Urinary bladder (tissue), 4 donors: Measurements from ENCODE around the gene TMUB1. TPM values are rescaled to one million over a fixed set of nuclear protein-coding genes. Genes with fewer than 3 reads are reported as not detected.

ENCODE experiments used
- DNase-seq: peaks from one replicate; pipeline ENCODE4 v3.0.0-alpha.2; 2015; ENCODE audit errors: extremely low spot score
- H3K27ac ChIP-seq: one replicate; pipeline ENCODE4 v1.5.1; 2013; ENCODE audit warnings: low read depth, mild to moderate bottlenecking, moderate library complexity
- H3K36me3 ChIP-seq: one replicate; pipeline ENCODE4 v1.6.1; 2013; ENCODE audit warnings: mild to moderate bottlenecking, moderate library complexity; ENCODE audit not compliant: insufficient read depth
- H3K4me1 ChIP-seq: one replicate; pipeline ENCODE4 v1.6.1; 2013; ENCODE audit warnings: mild to moderate bottlenecking, moderate library complexity; ENCODE audit not compliant: insufficient read depth
- H3K4me3 ChIP-seq: one replicate; pipeline ENCODE4 v1.5.1; 2013; ENCODE audit warnings: low read depth, low read length
- WGBS: extraction: QIAGEN DNeasy Blood & Tissue Kit; methylation state at CpG from one replicate; pipeline ENCODE4 v1.1.7; 2013; 5-methylcytosine and 5-hydroxymethylcytosine counted together
- polyA plus RNA-seq: library from polyadenylated mRNA; stranded (reverse); fragments of 200-250 nt; gene quantifications from one replicate; pipeline ENCODE4 v1.2.3, GENCODE V29; 2013
- total RNA-seq: library from RNA; depleted of rRNA; stranded (reverse); fragments of >200 nt; gene quantifications from one replicate; pipeline ENCODE4 v1.2.3, GENCODE V29; 2014
- donor health status: healthy with polysubstance abuse.
- donor health status: healthy.

TMUB1 gene
- total and polyA plus RNA-seq, 2 donors: 9.7 to 51.9 TPM

DNA sequence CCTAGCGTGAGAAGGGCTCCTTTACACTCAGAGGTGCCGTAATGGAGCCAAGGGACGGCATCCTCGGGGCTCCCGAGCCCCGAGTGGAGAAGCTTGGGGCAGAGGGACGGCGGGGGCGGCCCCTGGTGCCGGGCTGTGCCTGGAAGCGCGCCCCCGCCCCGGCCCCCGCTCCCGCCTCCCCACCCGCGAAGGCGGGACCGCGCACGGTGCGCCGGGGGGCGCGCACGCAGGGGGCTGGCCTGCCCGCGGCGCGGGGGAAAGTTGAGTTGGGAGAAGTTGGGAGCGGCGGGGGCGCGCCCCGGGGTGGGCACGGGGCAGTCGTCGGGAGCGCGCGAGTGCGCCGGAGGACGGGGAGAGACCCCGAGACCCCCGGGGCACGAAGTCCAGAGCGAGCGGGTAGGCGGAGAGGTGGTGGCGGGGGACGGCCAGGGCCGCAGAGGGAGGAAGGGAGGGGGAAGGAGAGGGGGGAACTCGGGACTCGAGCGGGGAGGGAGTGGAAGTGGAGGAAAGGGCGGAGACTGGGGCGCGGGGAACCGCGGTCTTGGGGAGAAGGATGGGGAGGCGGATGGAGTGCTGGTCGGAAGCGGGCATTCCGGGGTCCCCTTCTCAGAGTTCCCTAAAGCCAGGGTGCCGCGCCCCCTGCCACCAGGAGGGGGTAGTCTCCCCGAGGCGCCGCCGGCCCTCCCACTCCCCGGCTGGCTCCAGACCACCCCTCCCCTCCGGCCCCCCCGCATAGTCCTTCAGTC is 23.8 kb downstream of the TMUB1 start, which contains the start of gene SLC4A2:
TSS of gene SLC4A2 (plus strand) at position 223 of the 746 bp plus-strand sequence. CDS start 2,399 bp downstream, outside the sequence.
- Histone ChIP-seq H3K4me1 (no peaks in the 10 kb centered on the region), H3K4me3 (peak within 1 kb of the TSS; percentile 79), H3K36me3 (peaks cover under 1% of the 10 kb centered on the region), H3K27ac (peak within 1 kb of the TSS; percentile 98)
- DNase-seq: no peak
- under 1% methylated on average over 75 of the region's 75 CpGs for WGBS

DNA sequence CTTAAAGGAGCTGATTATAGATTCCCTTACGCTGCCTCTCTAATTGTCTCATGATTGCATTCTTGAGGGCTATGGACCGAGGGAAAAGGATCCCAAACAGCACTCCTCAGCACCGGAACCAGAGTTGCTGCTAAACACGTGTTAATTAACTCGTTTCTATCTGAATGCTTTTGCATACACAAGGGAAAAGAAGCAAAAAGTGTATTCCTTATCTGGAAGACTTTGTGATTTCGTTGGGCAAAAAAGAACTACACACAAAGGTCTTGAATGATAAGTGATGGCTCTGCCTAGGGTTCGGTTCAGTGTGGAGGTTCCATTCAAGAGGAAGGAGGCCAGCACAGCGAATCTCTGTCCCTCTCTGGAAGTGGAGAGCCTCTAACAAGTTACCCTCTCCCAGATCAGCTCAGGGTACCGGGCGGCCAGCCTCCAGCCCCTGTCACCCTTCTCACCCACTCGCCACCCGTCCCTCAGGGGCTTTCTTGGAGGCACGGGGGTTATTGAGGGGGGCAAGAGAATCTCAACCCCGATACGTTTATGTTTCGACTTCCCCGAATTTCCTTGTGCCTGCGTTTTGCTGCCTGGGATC is 24.4 kb downstream of the TMUB1 start:
- peak overlapping the region; percentile 79 for H3K4me3 ChIP-seq
- 7% methylated on average over 18 of the region's 18 CpGs for WGBS
- H3K27ac ChIP-seq: peak overlapping the region; percentile 98
- H3K36me3 ChIP-seq: no peaks in the 10 kb centered on the region
- DNase-seq: no peak
- H3K4me1 ChIP-seq: no peaks in the 10 kb centered on the region

DNA sequence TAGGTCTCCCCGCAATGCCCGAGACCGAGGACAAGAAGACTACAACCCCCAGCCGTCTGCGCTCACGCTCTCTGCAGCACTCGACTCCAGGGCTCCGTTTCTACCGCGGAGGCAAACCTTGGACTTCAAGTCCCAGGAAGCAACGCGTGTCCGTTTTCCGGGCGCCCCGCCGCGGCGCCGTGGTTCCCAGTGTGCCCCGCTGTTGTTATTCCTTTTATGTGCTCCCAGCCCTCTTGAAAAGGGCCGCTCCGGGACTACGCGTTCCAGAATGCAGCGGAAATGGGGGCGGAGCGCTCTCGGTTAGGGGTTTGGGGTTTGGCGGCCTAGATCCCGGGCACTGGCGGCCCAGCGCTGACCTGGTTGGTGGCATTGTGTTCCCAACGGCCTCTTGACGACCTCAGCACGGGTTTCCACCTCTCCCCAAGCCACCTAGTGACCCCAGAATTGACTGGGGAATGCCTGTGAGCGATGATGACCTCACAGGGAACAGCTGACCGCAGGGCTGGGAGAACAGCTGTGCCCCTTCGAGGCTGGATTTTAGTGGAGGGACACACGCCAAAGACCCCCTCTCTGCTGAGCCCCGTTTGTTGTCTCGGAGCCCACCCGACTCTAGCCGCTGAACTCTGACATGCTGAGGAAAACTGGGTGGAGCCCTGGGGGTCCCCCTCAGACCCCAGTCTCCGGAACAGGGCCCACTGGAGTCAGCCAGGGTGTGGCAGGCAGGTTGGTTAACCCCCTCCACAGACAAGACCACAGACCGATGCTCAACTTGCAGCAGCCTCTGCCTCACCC is 25.1 kb downstream of the TMUB1 start:
- Histone ChIP-seq H3K4me3 (peak overlapping the region; percentile 33), H3K36me3 (no peaks in the 10 kb centered on the region), H3K27ac (peak overlapping the region; percentile 98), H3K4me1 (no peaks in the 10 kb centered on the region)
- WGBS: under 1% methylated on average over 46 of the region's 46 CpGs
- peak; percentile 99 for DNase-seq

DNA sequence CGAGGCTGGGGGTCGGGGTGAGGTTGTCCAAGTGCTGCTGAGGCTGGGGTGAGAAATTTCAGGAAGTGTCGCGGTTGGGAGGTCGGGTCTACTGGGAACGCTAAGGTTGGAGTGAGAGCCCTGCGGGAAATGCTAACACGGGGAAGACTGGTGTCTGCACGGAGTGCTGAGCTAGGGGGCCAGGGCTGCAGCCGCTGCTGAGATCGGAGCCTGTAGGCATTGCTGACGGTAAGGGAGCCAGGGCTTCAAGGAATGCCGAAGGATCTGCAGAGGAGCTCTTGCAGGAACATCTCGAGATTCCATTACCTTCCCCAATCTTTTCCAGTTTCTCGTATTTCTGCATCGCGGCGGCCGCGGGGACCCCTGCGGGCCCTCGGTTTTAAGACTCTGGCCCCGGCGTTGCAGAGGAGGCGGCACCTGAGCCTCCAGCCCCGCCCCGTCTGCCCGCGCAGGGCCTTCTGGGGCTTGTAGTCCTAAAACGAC is 25.7 kb downstream of the TMUB1 start, which contains the start of gene CDK5:
TSS of gene CDK5 (minus strand) at position 392 of the 483 bp plus-strand sequence. CDS start at position 343, 49 bp downstream.
- under 1% methylated on average over 30 of the region's 30 CpGs for WGBS
- no peak for DNase-seq
- H3K4me1 ChIP-seq: no peaks in the 10 kb centered on the region
- H3K36me3 ChIP-seq: no peaks in the 10 kb centered on the region
- peak within 1 kb of the TSS; percentile 57 for H3K4me3 ChIP-seq
- H3K27ac ChIP-seq: peak within 1 kb of the TSS; percentile 98

DNA sequence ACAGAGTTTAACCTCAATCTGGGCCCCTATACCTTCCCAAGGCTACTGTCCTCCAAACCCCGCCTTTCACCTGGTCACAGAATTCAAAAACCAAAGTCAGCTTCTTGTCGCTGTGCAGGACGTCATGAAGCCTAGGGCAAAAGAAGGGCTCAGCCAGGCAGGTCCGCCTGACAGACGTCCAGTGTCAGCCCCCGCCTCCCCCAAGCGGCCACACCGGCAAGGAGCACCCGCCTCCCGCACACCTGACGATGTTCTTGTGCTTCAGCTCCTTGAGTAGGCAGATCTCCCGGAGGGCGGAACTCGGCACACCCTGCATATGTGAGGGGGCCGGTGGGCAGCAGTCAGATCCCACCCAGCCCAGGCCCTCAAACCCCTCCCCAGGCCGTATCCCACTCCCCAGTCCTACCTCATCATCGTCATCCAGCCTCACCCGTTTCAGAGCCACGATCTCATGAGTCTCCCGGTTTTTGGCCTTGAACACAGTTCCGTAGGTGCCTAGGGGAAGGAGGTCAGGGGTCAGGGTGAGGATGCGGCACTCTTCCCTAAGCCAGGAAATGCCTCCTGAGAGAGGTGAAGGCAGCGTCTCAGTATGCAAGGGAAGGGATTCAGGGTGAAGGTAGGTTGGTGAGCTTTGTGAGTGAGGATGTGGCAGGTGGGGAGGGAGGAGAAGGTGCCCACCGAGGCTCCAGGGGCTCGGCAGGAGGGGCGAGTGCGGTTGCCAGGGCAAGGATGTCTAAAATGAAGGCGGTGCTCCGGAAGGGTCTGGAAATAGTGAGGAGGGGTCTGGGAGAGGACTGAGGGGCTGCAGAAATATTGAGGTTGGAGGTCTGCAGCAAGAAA is 26.4 kb downstream of the TMUB1 start:
- Histone ChIP-seq H3K4me3 (peak overlapping the region; percentile 57), H3K36me3 (no peaks in the 10 kb centered on the region), H3K27ac (no peak overlapping the region), H3K4me1 (no peaks in the 10 kb centered on the region)
- no peak for DNase-seq
- WGBS: 31% methylated on average over 29 of the region's 29 CpGs

DNA sequence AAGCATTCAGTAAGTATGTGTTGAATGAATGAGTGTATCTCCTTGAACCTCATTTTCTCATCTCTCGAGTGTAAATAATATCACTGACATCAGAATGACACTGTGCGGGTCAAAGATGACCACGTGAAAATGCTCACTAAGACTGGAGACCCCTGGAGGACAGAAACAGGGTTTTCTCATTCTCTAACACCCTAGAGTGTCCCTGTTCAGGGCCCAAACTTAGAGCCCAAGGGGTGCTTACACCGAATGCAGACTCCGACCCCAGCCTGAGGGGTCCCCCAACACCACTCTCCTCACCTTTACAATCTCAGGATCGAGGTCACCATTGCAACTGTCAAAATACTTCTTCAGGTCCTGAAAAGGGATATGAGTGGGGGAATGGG is 27.0 kb downstream of the TMUB1 start:
- no peak for DNase-seq
- Histone ChIP-seq H3K4me1 (peaks cover under 1% of the 10 kb centered on the region), H3K27ac (no peak overlapping the region), H3K4me3 (no peak overlapping the region), H3K36me3 (no peaks in the 10 kb centered on the region)
- WGBS: 89% methylated on average over 6 of the region's 6 CpGs

DNA sequence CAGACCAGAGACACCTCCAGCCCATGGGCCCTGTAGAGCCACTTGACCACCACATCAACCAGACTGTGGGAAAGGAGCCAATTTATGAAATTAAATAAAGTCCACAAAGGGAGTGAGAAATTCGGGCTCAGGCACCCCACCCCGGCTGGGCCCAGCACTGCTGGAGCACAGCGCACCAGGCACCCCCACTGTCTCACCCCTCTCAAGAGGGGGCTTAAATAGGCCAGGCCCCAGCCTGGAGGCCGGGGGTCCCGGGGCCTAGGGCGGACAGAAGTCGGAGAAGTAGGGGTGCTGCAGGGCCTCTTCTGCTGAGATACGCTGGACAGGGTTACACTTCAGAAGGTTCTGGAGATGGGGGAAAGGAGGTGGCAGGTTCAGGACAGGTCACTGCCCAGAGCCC is 29.5 kb downstream of the TMUB1 start:
- no peak overlapping the region for H3K4me3 ChIP-seq
- WGBS: 96% methylated on average over 8 of the region's 8 CpGs

DNA sequence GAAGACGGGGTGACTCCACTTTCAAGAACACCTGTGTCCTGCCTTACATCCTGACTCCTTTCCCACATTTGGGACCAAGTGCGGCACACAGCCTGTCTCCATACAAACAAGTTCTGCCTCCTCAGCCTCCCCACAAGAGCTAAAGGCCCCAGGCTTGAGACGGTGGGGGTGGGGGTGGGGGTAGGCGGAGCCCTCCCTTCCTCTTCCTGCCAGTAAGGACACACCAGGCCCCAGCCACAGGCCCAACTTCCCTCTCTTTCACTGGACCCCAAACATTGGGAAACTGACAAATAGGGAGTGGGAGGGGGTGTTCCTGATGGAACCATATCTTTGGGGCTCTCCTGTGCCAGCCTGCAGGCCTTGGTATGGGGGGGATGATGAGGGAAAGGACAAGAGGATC is 30.2 kb downstream of the TMUB1 start:
- 70% methylated on average over 4 of the region's 4 CpGs for WGBS
- peaks cover 1% of the 10 kb centered on the region for H3K4me1 ChIP-seq
- no peak overlapping the region for H3K27ac ChIP-seq

More for the DNA sequence above, 29.5 kb downstream of the TMUB1 start:
- Histone ChIP-seq H3K4me1 (peaks cover 1% of the 10 kb centered on the region), H3K27ac (no peak overlapping the region), H3K36me3 (no peaks in the 10 kb centered on the region)
- no peak for DNase-seq

DNA sequence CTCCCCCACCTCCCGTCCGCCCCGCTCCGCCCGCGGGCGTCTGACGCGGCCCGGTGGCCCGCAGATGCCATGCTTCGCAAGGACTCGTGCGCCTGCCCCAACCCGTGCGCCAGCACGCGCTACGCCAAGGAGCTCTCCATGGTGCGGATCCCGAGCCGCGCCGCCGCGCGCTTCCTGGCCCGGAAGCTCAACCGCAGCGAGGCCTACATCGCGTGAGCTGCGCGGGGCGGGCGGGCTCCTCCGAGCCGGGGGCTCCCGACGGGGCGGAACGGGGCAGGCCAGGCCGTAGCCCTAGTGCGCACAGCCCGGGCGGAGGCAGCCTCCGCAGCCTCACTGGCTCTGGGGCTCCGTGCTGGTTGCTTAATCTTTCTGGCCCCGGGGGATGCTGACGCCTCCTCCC is 32.2 kb downstream of the TMUB1 start:
- H3K4me3 ChIP-seq: no peak overlapping the region
- H3K27ac ChIP-seq: no peak overlapping the region
- WGBS: 2% methylated on average over 50 of the region's 50 CpGs
- no peaks in the 10 kb centered on the region for H3K36me3 ChIP-seq
- peaks cover 1% of the 10 kb centered on the region for H3K4me1 ChIP-seq
- no peak for DNase-seq

More for the DNA sequence above, 30.2 kb downstream of the TMUB1 start:
- no peak for DNase-seq
- no peak overlapping the region for H3K4me3 ChIP-seq
- no peaks in the 10 kb centered on the region for H3K36me3 ChIP-seq

DNA sequence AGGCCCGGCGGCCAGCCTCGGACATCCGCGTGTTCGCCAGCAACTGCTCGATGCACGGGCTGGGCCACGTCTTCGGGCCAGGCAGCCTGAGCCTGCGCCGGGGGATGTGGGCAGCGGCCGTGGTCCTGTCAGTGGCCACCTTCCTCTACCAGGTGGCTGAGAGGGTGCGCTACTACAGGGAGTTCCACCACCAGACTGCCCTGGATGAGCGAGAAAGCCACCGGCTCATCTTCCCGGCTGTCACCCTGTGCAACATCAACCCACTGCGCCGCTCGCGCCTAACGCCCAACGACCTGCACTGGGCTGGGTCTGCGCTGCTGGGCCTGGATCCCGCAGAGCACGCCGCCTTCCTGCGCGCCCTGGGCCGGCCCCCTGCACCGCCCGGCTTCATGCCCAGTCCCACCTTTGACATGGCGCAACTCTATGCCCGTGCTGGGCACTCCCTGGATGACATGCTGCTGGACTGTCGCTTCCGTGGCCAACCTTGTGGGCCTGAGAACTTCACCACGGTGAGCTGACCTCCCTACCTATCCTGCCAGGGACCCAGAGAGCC is 34.3 kb downstream of the TMUB1 start:
- Histone ChIP-seq H3K27ac (no peak overlapping the region), H3K36me3 (no peaks in the 10 kb centered on the region), H3K4me1 (peaks cover 1% of the 10 kb centered on the region), H3K4me3 (no peak overlapping the region)
- DNase-seq: no peak
- 90% methylated on average over 38 of the region's 38 CpGs for WGBS

DNA sequence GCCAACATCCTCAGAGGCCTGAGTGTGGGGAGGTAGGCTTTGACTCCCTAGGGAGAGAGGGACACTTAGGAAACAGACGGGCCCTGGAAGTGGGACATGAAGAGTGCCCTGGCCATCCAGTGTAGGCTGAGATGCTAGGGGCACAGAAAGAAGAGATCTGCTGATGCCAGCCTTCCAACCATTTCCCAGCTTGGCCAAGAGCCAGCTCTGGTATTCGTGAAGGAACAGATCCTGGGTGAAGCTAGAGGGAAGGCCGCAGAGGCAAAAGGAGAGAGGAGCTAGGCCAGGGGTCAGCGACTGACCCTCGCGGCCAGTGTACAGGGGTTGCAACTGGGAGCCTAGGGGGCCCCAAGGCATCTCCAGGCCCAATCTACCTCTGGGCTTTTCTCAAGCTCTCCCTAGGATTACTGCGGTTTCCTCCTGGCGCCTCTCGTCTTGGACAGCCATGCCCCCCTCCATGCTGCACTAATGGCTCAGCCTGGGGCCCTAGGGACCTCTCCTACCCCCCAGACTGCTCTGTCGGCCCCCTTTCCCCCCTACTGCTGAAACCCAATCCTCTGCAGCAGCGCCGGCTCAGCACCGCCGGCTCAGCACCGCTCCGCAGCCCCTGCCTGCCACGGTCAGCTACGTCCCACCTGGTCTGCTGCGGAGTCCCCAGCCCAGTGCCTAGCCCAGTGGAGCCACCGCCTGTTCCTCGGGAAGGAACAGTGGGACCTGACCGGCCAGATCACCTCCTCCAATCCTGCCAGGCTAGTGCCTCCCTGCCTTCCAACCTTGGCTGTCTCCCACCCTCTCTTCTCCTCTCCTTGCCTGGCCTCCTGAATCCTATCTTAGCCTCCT is 35.1 kb downstream of the TMUB1 start, which contains the start of gene ASIC3:
TSS of gene ASIC3 (plus strand) at position 556 of the 840 bp plus-strand sequence. CDS start 355 bp downstream, outside the sequence.
- DNase-seq: no peak
- WGBS: 69% methylated on average over 22 of the region's 22 CpGs

More for the DNA sequence above, 35.1 kb downstream of the TMUB1 start, which contains the start of gene ASIC3:
- Histone ChIP-seq H3K36me3 (no peaks in the 10 kb centered on the region), H3K27ac (no peak within 1 kb of the TSS), H3K4me1 (peaks cover 1% of the 10 kb centered on the region), H3K4me3 (no peak within 1 kb of the TSS)
